ENCODE results near the gene MMP20.

DNA sequence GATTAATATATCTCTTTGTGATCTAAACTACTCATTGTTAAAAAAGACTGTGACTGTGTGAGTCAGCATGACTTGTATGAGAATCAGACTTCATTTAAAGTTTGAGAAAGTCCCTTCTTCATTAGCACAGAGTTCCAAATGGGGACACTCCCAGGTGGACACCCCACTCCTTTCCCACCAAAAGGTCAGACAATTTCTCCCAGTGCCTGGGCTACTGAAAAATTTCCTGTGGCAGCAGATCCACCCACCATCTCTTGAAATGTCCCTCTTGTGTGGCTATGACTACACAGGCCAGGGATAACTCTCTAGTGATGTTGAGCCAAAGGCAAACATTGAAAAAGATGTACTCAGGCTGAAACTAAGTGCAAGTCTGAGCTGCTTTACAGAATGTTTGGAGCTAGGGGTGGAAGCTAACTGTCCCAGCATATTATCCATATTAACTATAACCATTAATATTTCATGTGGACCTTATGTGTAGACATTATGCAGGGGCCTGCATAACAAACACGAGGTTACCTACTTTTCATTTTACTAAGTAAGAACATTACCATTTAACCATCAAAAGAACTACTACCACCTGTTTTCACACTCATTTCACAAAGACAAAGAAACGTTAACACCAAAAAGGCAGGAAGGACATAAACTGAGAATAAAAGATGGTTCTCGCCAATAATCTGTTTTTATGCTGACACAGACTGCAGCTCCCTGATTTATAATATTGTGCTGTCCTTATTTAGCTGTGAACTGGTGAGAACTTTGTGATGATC, 44.8 kb downstream of the MMP20 start:
- no peak for TF ChIP-seq ZNF555 (tag by site-specific recombination; conservative IDR thresholded peaks at IDR 0.05)
- no peak for TF ChIP-seq ZNF629 (tag by site-specific recombination; IDR thresholded peaks at IDR 0.05)
- TF ChIP-seq ZNF239 (tag by site-specific recombination; IDR thresholded peaks at IDR 0.05) = no peak
- TF ChIP-seq, protein P1, sequence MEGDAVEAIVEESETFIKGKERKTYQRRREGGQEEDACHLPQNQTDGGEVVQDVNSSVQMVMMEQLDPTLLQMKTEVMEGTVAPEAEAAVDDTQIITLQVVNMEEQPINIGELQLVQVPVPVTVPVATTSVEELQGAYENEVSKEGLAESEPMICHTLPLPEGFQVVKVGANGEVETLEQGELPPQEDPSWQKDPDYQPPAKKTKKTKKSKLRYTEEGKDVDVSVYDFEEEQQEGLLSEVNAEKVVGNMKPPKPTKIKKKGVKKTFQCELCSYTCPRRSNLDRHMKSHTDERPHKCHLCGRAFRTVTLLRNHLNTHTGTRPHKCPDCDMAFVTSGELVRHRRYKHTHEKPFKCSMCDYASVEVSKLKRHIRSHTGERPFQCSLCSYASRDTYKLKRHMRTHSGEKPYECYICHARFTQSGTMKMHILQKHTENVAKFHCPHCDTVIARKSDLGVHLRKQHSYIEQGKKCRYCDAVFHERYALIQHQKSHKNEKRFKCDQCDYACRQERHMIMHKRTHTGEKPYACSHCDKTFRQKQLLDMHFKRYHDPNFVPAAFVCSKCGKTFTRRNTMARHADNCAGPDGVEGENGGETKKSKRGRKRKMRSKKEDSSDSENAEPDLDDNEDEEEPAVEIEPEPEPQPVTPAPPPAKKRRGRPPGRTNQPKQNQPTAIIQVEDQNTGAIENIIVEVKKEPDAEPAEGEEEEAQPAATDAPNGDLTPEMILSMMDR (tag by site-specific recombination; IDR thresholded peaks at IDR 0.05) = no peak
- TF ChIP-seq ZNF114 (tag by site-specific recombination; IDR thresholded peaks at IDR 0.05) = no peak
- no peak for TF ChIP-seq ZNF23 (tag by site-specific recombination; IDR thresholded peaks at IDR 0.05; ENCODE audit: borderline replicate concordance)
- TF ChIP-seq, protein P2, sequence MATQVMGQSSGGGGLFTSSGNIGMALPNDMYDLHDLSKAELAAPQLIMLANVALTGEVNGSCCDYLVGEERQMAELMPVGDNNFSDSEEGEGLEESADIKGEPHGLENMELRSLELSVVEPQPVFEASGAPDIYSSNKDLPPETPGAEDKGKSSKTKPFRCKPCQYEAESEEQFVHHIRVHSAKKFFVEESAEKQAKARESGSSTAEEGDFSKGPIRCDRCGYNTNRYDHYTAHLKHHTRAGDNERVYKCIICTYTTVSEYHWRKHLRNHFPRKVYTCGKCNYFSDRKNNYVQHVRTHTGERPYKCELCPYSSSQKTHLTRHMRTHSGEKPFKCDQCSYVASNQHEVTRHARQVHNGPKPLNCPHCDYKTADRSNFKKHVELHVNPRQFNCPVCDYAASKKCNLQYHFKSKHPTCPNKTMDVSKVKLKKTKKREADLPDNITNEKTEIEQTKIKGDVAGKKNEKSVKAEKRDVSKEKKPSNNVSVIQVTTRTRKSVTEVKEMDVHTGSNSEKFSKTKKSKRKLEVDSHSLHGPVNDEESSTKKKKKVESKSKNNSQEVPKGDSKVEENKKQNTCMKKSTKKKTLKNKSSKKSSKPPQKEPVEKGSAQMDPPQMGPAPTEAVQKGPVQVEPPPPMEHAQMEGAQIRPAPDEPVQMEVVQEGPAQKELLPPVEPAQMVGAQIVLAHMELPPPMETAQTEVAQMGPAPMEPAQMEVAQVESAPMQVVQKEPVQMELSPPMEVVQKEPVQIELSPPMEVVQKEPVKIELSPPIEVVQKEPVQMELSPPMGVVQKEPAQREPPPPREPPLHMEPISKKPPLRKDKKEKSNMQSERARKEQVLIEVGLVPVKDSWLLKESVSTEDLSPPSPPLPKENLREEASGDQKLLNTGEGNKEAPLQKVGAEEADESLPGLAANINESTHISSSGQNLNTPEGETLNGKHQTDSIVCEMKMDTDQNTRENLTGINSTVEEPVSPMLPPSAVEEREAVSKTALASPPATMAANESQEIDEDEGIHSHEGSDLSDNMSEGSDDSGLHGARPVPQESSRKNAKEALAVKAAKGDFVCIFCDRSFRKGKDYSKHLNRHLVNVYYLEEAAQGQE (tag by site-specific recombination; IDR thresholded peaks at IDR 0.05) = no peak
- TF ChIP-seq, protein P3, sequence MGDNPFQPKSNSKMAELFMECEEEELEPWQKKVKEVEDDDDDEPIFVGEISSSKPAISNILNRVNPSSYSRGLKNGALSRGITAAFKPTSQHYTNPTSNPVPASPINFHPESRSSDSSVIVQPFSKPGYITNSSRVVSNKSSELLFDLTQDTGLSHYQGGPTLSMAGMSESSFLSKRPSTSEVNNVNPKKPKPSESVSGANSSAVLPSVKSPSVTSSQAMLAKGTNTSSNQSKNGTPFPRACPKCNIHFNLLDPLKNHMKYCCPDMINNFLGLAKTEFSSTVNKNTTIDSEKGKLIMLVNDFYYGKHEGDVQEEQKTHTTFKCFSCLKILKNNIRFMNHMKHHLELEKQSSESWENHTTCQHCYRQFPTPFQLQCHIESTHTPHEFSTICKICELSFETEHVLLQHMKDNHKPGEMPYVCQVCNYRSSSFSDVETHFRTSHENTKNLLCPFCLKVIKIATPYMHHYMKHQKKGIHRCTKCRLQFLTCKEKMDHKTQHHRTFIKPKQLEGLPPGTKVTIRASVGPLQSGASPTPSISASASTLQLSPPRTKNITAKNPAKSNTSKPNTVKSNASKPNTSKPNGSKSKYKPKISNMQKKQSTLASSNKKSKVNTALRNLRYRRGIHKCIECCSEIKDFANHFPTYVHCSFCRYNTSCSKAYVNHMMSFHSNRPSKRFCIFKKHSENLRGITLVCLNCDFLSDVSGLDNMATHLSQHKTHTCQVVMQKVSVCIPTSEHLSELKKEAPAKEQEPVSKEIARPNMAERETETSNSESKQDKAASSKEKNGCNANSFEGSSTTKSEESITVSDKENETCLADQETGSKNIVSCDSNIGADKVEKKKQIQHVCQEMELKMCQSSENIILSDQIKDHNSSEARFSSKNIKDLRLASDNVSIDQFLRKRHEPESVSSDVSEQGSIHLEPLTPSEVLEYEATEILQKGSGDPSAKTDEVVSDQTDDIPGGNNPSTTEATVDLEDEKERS (tag by site-specific recombination; IDR thresholded peaks at IDR 0.05) = no peak
- TF ChIP-seq ZNF843 (tag by site-specific recombination; IDR thresholded peaks at IDR 0.05) = no peak
- TF ChIP-seq, protein P4, sequence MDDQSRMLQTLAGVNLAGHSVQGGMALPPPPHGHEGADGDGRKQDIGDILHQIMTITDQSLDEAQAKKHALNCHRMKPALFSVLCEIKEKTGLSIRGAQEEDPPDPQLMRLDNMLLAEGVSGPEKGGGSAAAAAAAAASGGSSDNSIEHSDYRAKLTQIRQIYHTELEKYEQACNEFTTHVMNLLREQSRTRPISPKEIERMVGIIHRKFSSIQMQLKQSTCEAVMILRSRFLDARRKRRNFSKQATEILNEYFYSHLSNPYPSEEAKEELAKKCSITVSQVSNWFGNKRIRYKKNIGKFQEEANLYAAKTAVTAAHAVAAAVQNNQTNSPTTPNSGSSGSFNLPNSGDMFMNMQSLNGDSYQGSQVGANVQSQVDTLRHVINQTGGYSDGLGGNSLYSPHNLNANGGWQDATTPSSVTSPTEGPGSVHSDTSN (CRISPR knock-in tag; IDR thresholded peaks at IDR 0.05) = no peak
- TF ChIP-seq MZF1 (tag by site-specific recombination; IDR thresholded peaks at IDR 0.05; ENCODE audit: borderline replicate concordance) = no peak
- TF ChIP-seq, protein P5, sequence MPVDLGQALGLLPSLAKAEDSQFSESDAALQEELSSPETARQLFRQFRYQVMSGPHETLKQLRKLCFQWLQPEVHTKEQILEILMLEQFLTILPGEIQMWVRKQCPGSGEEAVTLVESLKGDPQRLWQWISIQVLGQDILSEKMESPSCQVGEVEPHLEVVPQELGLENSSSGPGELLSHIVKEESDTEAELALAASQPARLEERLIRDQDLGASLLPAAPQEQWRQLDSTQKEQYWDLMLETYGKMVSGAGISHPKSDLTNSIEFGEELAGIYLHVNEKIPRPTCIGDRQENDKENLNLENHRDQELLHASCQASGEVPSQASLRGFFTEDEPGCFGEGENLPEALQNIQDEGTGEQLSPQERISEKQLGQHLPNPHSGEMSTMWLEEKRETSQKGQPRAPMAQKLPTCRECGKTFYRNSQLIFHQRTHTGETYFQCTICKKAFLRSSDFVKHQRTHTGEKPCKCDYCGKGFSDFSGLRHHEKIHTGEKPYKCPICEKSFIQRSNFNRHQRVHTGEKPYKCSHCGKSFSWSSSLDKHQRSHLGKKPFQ (tag by site-specific recombination; IDR thresholded peaks at IDR 0.05) = no peak
- no peak for TF ChIP-seq ZBTB8A (tag by site-specific recombination; IDR thresholded peaks at IDR 0.05)

All from HEK293 (cell line).